Upper lobe of left lung (tissue), 4 donors: ENCODE results near the gene OSBPL3.

Experiments
- CTCF ChIP-seq, 6 experiments: fragments of 450-650 bp in 4 of 6; fragments of 200-600 bp in 2 of 6; sonication (generic) in 2 of 6; IDR thresholded peaks; one replicate each; pipeline ENCODE4 v1.5.1; 2016 to 2019; ENCODE audit warnings: antibody characterized with exemption in 6 of 6
- EP300 ChIP-seq, 4 donors: sonication (generic); formaldehyde crosslinking; IDR thresholded peaks; one replicate each; pipeline ENCODE4 v1.5.1; 2017; ENCODE audit warnings: antibody characterized with exemption in 4 of 4, control low read depth in 2 of 4
- POLR2A ChIP-seq, 4 donors: fragments of 450-650 bp; IDR thresholded peaks; one replicate each; pipeline ENCODE4 v1.5.1; 2016 to 2017; ENCODE audit warnings: antibody characterized with exemption in 4 of 4, mild to moderate bottlenecking in 2 of 4
- POLR2AphosphoS5 ChIP-seq, 2 donors: sonication (generic); formaldehyde crosslinking; IDR thresholded peaks; one replicate each; pipeline ENCODE4 v1.5.1; 2017; ENCODE audit warnings: antibody characterized with exemption in 2 of 2

DNA sequence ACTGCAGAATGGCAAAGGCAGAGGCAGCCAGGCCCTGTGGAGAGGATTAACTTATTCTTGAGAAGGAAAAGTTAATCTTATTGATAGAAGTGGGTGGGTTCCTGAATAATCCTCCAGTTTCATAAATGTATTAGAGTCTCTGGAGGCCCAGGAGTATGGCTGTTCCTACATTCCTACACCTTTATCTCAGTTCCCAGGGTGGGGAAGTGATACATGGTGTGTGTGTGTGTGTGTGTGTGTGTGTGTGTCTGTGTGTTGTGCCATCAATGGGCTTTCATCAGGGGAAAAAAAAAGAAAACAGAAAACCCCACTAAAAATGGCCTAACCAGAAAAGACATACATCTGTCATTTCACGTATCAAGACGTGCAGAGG, 200.7 kb downstream of the OSBPL3 start:
- TF ChIP-seq POLR2A (IDR thresholded peaks at IDR 0.05) (no peak), CTCF (IDR thresholded peaks at IDR 0.05) (no peak), EP300 (IDR thresholded peaks at IDR 0.05) (no peak), POLR2AphosphoS5 (IDR thresholded peaks at IDR 0.05) (no peak)
